HuH-7.5 (cell line): ENCODE measurements around the gene PRTG.
"Not testable (repeated sequence)": the region's sequence is repeated elsewhere in the genome, so short reads cannot be mapped to it uniquely, and the experiment has no call there.

Experiments
- DNase-seq: peaks from one replicate; pipeline ENCODE4 v3.0.0; 2011; ENCODE audit warnings: low spot score

Gene PRTG

GRCh38 chr15:55742927-55743728 lies at the start of gene PRTG:
Gene PRTG, minus strand, starts transcription at chr15:55743152. Its CDS starts 221 bp downstream, at chr15:55742931.
- DNase-seq, result peak; percentile 66

GRCh38 chr15:55791551-55792400 lies 48.8 kb upstream of the PRTG start:
- no peak for DNase-seq

- peak; percentile 22 for DNase-seq
Measured at GRCh38 chr15:55789066-55789660, 46.2 kb upstream of the PRTG start.

- no peak for DNase-seq
Measured at GRCh38 chr15:55786341-55786740, 43.4 kb upstream of the PRTG start.

- not testable (repeated sequence) for DNase-seq
Measured at GRCh38 chr15:55785593-55785992, 42.6 kb upstream of the PRTG start.

GRCh38 chr15:55784286-55784685 lies 41.3 kb upstream of the PRTG start:
- DNase-seq, result no peak

- no peak for DNase-seq
Measured at GRCh38 chr15:55782901-55783300, 39.9 kb upstream of the PRTG start.

GRCh38 chr15:55780292-55780691 lies 37.3 kb upstream of the PRTG start:
- no peak for DNase-seq

- DNase-seq, result no peak
Measured at GRCh38 chr15:55778932-55779331, 36.0 kb upstream of the PRTG start.

GRCh38 chr15:55775316-55775715 lies 32.4 kb upstream of the PRTG start:
- no peak for DNase-seq

GRCh38 chr15:55774113-55774970 lies 31.4 kb upstream of the PRTG start:
- peak; percentile 27 for DNase-seq

- no peak for DNase-seq
Measured at GRCh38 chr15:55770806-55771205, 27.9 kb upstream of the PRTG start.

GRCh38 chr15:55770261-55770660 lies 27.3 kb upstream of the PRTG start:
- DNase-seq, result no peak

- no peak for DNase-seq
Measured at GRCh38 chr15:55768670-55769185, 25.8 kb upstream of the PRTG start.

- DNase-seq, result no peak
Measured at GRCh38 chr15:55766676-55767075, 23.7 kb upstream of the PRTG start.

GRCh38 chr15:55764398-55764797 lies 21.4 kb upstream of the PRTG start:
- DNase-seq, result no peak

GRCh38 chr15:55758580-55758986 lies 15.6 kb upstream of the PRTG start:
- DNase-seq, result no peak

GRCh38 chr15:55753433-55753832 lies 10.5 kb upstream of the PRTG start:
- not testable (repeated sequence) for DNase-seq

GRCh38 chr15:55750706-55751105 lies 7.8 kb upstream of the PRTG start:
- no peak for DNase-seq

- DNase-seq, result no peak
Measured at GRCh38 chr15:55743729-55744655, 1.0 kb upstream of the PRTG start.
